Measurements from ENCODE around the gene CD53.
A peak's percentile ranks its signal among the peaks of the same experiment; 100 is the strongest.

The CD53 gene

DNA sequence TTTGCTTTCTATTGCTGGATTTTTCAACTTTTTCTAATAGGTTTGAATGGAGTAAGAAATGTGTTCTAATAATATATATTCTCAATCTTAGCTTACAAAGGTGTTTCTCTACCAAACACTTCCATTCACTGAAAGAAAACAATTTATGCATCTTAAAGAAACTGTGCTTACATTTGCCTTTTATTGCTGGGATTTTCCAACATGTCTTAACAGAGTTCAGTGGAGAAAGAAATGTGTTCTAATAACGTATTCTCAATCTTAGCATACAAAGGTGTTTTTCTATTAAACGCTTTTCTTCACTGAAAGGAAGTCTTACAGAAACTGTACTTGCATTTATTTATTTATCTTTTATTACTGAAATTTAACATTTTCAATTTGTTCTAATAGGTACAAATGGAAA lies 5.6 kb downstream of the CD53 start:
- Histone ChIP-seq H3F3A (ENCODE audit: control insufficient read depth, insufficient read depth) (peaks cover 17% of the 10 kb centered on the region), H3K9me3 (ENCODE audit: control insufficient read depth, insufficient read depth, low read length) (no peaks in the 10 kb centered on the region), H3K4me2 (ENCODE audit: low read length) (peak overlapping the region; percentile 99; the same call in 1 of the 2 replicates), H3K27ac (ENCODE audit: low read depth, low read length) (no peak overlapping the region), H3K9me2 (replicated peaks; ENCODE audit: control insufficient read depth, low read length) (no peaks in the 10 kb centered on the region), H3K27me3 (ENCODE audit: control insufficient read depth, low read length) (no peaks in the 10 kb centered on the region), H3K79me2 (ENCODE audit: control insufficient read depth, low read length) (peaks cover 100% of the 10 kb centered on the region), H3K4me1 (ENCODE audit: control insufficient read depth, low read length) (peaks cover 89% of the 10 kb centered on the region), H3K4me3 (ENCODE audit: low read length) (no peak overlapping the region; the same call in 1 of the 2 replicates), H4K20me1 (ENCODE audit: control insufficient read depth, insufficient read depth, low read depth, low read length) (peaks cover 18% of the 10 kb centered on the region; the same call in 1 of the 2 replicates), H3K36me3 (ENCODE audit: control insufficient read depth, low read length) (peaks cover 96% of the 10 kb centered on the region)
- TF ChIP-seq EZH2phosphoT487 (IDR thresholded peaks at IDR 0.05; ENCODE audit: borderline replicate concordance, low read length): no peak
- TF ChIP-seq, protein P1, sequence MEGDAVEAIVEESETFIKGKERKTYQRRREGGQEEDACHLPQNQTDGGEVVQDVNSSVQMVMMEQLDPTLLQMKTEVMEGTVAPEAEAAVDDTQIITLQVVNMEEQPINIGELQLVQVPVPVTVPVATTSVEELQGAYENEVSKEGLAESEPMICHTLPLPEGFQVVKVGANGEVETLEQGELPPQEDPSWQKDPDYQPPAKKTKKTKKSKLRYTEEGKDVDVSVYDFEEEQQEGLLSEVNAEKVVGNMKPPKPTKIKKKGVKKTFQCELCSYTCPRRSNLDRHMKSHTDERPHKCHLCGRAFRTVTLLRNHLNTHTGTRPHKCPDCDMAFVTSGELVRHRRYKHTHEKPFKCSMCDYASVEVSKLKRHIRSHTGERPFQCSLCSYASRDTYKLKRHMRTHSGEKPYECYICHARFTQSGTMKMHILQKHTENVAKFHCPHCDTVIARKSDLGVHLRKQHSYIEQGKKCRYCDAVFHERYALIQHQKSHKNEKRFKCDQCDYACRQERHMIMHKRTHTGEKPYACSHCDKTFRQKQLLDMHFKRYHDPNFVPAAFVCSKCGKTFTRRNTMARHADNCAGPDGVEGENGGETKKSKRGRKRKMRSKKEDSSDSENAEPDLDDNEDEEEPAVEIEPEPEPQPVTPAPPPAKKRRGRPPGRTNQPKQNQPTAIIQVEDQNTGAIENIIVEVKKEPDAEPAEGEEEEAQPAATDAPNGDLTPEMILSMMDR (IDR thresholded peaks at IDR 0.05; ENCODE audit: low read depth, low read length, poor library complexity, severe bottlenecking): no peak

DNA sequence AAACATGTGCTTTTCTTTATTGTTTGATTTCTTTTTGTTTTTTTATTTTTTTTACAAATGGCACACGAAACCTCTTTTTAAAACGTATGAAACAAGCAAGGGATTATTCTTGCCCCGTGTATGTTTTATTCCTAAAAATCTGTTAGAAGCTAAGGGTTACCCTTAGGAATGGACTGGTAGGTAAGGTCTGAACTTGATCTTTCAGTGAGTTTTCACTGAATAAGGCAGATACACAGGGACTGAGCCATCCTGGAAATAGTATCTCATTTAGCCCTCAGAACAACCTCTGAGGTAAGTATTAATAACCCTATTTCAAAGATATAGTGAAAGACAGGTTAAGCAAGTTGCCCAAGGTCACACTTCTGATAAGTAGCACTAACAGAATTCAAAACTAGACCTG lies 6.0 kb downstream of the CD53 start:
- Histone ChIP-seq H3K4me2 (ENCODE audit: low read length) (peak overlapping the region; percentile 32), H3K9me3 (ENCODE audit: control insufficient read depth, insufficient read depth, low read length) (no peaks in the 10 kb centered on the region), H3K9me2 (replicated peaks; ENCODE audit: control insufficient read depth, low read length) (no peaks in the 10 kb centered on the region), H3K36me3 (ENCODE audit: control insufficient read depth, low read length) (peaks cover 96% of the 10 kb centered on the region), H3K4me3 (ENCODE audit: low read length) (peak overlapping the region; percentile 14), H3K27me3 (ENCODE audit: control insufficient read depth, low read length) (no peaks in the 10 kb centered on the region), H3K27ac (ENCODE audit: low read depth, low read length) (no peak overlapping the region), H3K4me1 (ENCODE audit: control insufficient read depth, low read length) (peaks cover 89% of the 10 kb centered on the region), H3F3A (ENCODE audit: control insufficient read depth, insufficient read depth) (peaks cover 14% of the 10 kb centered on the region), H3K79me2 (ENCODE audit: control insufficient read depth, low read length) (peaks cover 100% of the 10 kb centered on the region), H4K20me1 (ENCODE audit: control insufficient read depth, insufficient read depth, low read depth, low read length) (peaks cover 18% of the 10 kb centered on the region; the same call in 1 of the 2 replicates)
- TF ChIP-seq, protein P1 (IDR thresholded peaks at IDR 0.05; ENCODE audit: low read depth, low read length, poor library complexity, severe bottlenecking): no peak
- TF ChIP-seq EZH2phosphoT487 (IDR thresholded peaks at IDR 0.05; ENCODE audit: borderline replicate concordance, low read length): no peak

DNA sequence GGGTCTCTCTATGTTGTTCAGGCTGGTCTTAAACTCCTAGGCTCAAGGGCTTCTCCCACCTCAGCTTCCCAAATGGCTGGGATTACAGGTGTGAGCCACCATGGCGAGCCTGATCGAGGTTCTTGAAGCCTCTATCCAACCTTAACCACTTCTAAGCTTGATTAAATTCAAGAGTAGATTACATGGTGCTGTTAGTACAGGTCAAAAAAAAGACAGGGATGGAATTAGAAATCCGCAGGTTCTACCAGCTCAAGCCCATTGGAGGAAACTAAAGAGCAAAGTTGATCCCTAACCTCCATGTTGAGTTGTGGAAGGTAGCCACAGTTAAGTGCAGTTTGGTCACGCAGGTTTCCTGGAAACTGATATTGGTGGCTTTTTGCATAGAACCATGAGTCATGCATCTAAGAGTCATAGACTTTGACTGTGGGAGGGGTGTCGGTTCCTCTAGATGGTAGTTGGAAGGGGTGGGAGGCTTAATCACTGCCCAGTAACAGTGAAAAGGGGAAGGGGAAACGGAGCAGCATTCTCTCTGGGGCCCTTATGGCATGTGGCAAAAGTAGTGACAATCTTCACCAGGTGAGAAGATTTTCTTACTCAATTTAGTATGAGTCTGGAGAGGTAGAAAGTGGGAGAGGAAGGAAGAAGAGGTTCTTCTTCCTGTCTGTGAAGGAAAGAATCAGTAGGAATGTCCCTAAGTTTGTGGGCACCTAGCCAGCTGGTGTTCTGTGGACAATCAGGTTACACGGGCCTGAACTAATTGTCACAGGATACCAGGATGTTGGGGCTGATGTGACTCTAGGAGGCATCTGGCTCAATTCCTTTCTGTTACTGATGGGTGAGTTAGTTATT lies 7.0 kb downstream of the CD53 start:
- Histone ChIP-seq H3K9me2 (replicated peaks; ENCODE audit: control insufficient read depth, low read length) (no peaks in the 10 kb centered on the region), H3K27ac (ENCODE audit: low read depth, low read length) (no peak overlapping the region), H3K4me1 (ENCODE audit: control insufficient read depth, low read length) (peaks cover 84% of the 10 kb centered on the region), H3K79me2 (ENCODE audit: control insufficient read depth, low read length) (peaks cover 100% of the 10 kb centered on the region), H3K27me3 (ENCODE audit: control insufficient read depth, low read length) (no peaks in the 10 kb centered on the region), H4K20me1 (ENCODE audit: control insufficient read depth, insufficient read depth, low read depth, low read length) (peaks cover 18% of the 10 kb centered on the region; the same call in 1 of the 2 replicates), H3K4me3 (ENCODE audit: low read length) (peak overlapping the region; percentile 6; the same call in 1 of the 2 replicates), H3K4me2 (ENCODE audit: low read length) (peak overlapping the region; percentile 18), H3K9me3 (ENCODE audit: control insufficient read depth, insufficient read depth, low read length) (no peaks in the 10 kb centered on the region), H3K36me3 (ENCODE audit: control insufficient read depth, low read length) (peaks cover 93% of the 10 kb centered on the region), H3F3A (ENCODE audit: control insufficient read depth, insufficient read depth) (peaks cover 6% of the 10 kb centered on the region; the same call in 1 of the 2 replicates)
- TF ChIP-seq EZH2phosphoT487 (IDR thresholded peaks at IDR 0.05; ENCODE audit: borderline replicate concordance, low read length): no peak
- TF ChIP-seq, protein P1 (IDR thresholded peaks at IDR 0.05; ENCODE audit: low read depth, low read length, poor library complexity, severe bottlenecking): no peak

Data from DOHH2 (cell line).